Trophoblast cell (in vitro differentiated cells and primary cell): ENCODE data around the gene NEAT1.

Experiments
- DNase-seq, 2 donors: peaks; one replicate each; pipeline ENCODE4 v3.0.0-alpha.2; 2016
- H2AFZ ChIP-seq: 2 replicates; pipeline ENCODE4 v1.6.1; 2013; ENCODE audit warnings: low read length, moderate library complexity, mild to moderate bottlenecking; ENCODE audit not compliant: insufficient read depth, poor library complexity
- H2AK5ac ChIP-seq: 2 replicates; pipeline ENCODE4 v1.6.1; 2013; ENCODE audit warnings: mild to moderate bottlenecking, low read length
- H2BK120ac ChIP-seq: 2 replicates; pipeline ENCODE4 v1.6.1; 2013; ENCODE audit warnings: low read length, mild to moderate bottlenecking, moderate library complexity; ENCODE audit not compliant: insufficient read depth, poor library complexity
- H2BK12ac ChIP-seq: 2 replicates; pipeline ENCODE4 v1.6.1; 2013; ENCODE audit warnings: mild to moderate bottlenecking, low read length, moderate library complexity
- H2BK5ac ChIP-seq: 2 replicates; pipeline ENCODE4 v1.6.1; 2013; ENCODE audit warnings: low read length, low read depth, moderate library complexity, mild to moderate bottlenecking; ENCODE audit not compliant: poor library complexity
- H3K14ac ChIP-seq: 2 replicates; pipeline ENCODE4 v1.6.1; 2013; ENCODE audit warnings: mild to moderate bottlenecking, low read length
- H3K18ac ChIP-seq: 2 replicates; pipeline ENCODE4 v1.6.1; 2013; ENCODE audit warnings: mild to moderate bottlenecking, low read length
- H3K23ac ChIP-seq: 2 replicates; pipeline ENCODE4 v1.6.1; 2013; ENCODE audit warnings: low read length
- H3K27ac ChIP-seq: 2 replicates; pipeline ENCODE4 v1.5.1; 2013; ENCODE audit warnings: low read depth, mild to moderate bottlenecking, inconsistent platforms, low read length, moderate library complexity
- H3K27me3 ChIP-seq: 2 replicates; pipeline ENCODE4 v1.6.1; 2013; ENCODE audit warnings: inconsistent platforms, mild to moderate bottlenecking, low read length, moderate library complexity; ENCODE audit not compliant: insufficient read depth
- H3K36me3 ChIP-seq, 2 experiments: 1 replicate in 1 of 2; 2 replicates in 1 of 2; pipeline ENCODE4 v1.6.1; 2013; ENCODE audit warnings: low read length in 2 of 2, mild to moderate bottlenecking in 2 of 2, moderate library complexity in 1 of 2; ENCODE audit not compliant: insufficient read depth in 2 of 2, control insufficient read depth in 1 of 2
- H3K4ac ChIP-seq: 2 replicates; pipeline ENCODE4 v1.6.1; 2013; ENCODE audit warnings: low read depth, mild to moderate bottlenecking, low read length, moderate library complexity
- H3K4me1 ChIP-seq, 2 experiments: 1 replicate in 1 of 2; 2 replicates in 1 of 2; pipeline ENCODE4 v1.6.1; 2013; ENCODE audit warnings: low read length in 2 of 2, mild to moderate bottlenecking in 2 of 2, moderate library complexity in 1 of 2; ENCODE audit not compliant: insufficient read depth in 2 of 2, control insufficient read depth in 1 of 2
- H3K4me2 ChIP-seq: 2 replicates; pipeline ENCODE4 v1.6.1; 2013; ENCODE audit warnings: inconsistent platforms, mild to moderate bottlenecking, low read length, moderate library complexity
- H3K4me3 ChIP-seq: 2 replicates; pipeline ENCODE4 v1.5.1; 2013; ENCODE audit warnings: mild to moderate bottlenecking, low read depth, low read length, inconsistent platforms
- H3K79me1 ChIP-seq: one replicate; pipeline ENCODE4 v1.6.1; 2013; ENCODE audit warnings: low read length
- H3K79me2 ChIP-seq: 2 replicates; pipeline ENCODE4 v1.6.1; 2013; ENCODE audit warnings: low read length, mild to moderate bottlenecking; ENCODE audit not compliant: control insufficient read depth, insufficient read depth, poor library complexity
- H3K9ac ChIP-seq: 2 replicates; pipeline ENCODE4 v1.6.1; 2013; ENCODE audit warnings: mild to moderate bottlenecking, low read length
- H3K9me3 ChIP-seq: 2 replicates; pipeline ENCODE4 v1.6.1; 2013; ENCODE audit warnings: low read depth, mild to moderate bottlenecking, control low read depth, inconsistent platforms, low read length; ENCODE audit not compliant: insufficient read depth
- H4K12ac ChIP-seq: 2 replicates; pipeline ENCODE4 v1.6.1; 2013; ENCODE audit warnings: low read depth, mild to moderate bottlenecking, low read length, moderate library complexity
- H4K8ac ChIP-seq: 2 replicates; pipeline ENCODE4 v1.6.1; 2013; ENCODE audit warnings: low read depth, mild to moderate bottlenecking, low read length, moderate library complexity
- H4K91ac ChIP-seq: one replicate; pipeline ENCODE4 v1.6.1; 2013; ENCODE audit warnings: low read depth, mild to moderate bottlenecking, low read length, moderate library complexity
- WGBS: extraction: QIAGEN DNeasy Blood & Tissue Kit; methylation state at CpG from one replicate; pipeline ENCODE4 v1.1.7; 2013; ENCODE audit warnings: missing lambda C conversion rate; ENCODE audit not compliant: insufficient read length, insufficient coverage; ENCODE audit errors: extremely low coverage; 5-methylcytosine and 5-hydroxymethylcytosine counted together

The NEAT1 gene

DNA sequence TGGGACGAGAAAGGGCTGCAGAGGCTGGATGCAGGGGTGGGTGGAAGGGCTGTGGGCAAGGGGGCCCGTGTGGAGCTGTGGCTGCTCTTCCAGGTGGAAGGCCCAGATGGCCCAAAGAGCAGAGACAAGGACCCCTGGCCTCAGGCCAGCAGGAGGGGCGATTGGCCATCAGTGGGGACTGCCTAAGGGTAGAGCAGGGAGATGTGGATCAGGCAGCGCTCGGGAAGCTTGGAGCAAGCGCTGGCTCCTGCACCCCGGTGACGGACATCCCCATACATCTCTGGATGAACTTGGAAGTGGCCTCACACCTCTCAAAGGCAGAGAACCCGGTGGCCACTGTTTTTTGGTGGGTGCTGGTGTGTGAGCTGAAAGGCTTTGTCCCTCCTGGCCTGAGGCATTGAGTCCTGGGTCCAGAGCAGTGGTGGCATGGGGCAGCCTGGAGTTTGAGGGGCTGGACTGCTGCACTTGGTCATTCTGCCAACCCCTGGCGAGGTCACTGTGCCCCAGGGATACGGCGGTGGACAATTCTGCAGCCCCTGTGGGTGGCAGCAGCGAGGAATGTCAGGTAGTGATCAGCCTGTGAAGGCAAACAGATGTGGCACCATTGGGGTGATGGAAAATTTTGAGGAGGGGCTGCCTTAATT lies 30.3 kb upstream of the NEAT1 start:
- no peak for DNase-seq
- no peak overlapping the region for H3K27ac ChIP-seq
- H4K8ac ChIP-seq = no peak overlapping the region
- no peak overlapping the region for H2AFZ ChIP-seq
- no peak overlapping the region for H3K4ac ChIP-seq
- H3K14ac ChIP-seq = no peak overlapping the region
- H3K79me2 ChIP-seq = peaks cover 2% of the 10 kb centered on the region
- H3K36me3 ChIP-seq = peaks cover 58 to 60% of the 10 kb centered on the region in 2 experiments
- no peak overlapping the region for H2BK12ac ChIP-seq
- H3K23ac ChIP-seq = no peak overlapping the region
- peaks cover 29 to 35% of the 10 kb centered on the region in 2 experiments for H3K4me1 ChIP-seq
- no peak overlapping the region for H2AK5ac ChIP-seq
- no CpG with 5 or more reads among the region's 13 CpGs for WGBS
- no peak overlapping the region for H3K9ac ChIP-seq
- H3K9me3 ChIP-seq = no peaks in the 10 kb centered on the region
- no peak overlapping the region for H2BK5ac ChIP-seq
- H3K4me3 ChIP-seq = no peak overlapping the region
- no peak overlapping the region for H3K18ac ChIP-seq
- H3K79me1 ChIP-seq = peaks cover 5% of the 10 kb centered on the region
- no peak overlapping the region for H2BK120ac ChIP-seq
- no peak overlapping the region for H4K91ac ChIP-seq
- no peak overlapping the region for H3K4me2 ChIP-seq
- H4K12ac ChIP-seq = no peak overlapping the region
- H3K27me3 ChIP-seq = no peaks in the 10 kb centered on the region

GRCh38 chr11:65392899-65393298 lies 29.7 kb upstream of the NEAT1 start:
- WGBS = no CpG with 5 or more reads among the region's 5 CpGs
- no peaks in the 10 kb centered on the region for H3K27me3 ChIP-seq

GRCh38 chr11:65393513-65394079 lies 29.0 kb upstream of the NEAT1 start:
- no peak overlapping the region for H3K23ac ChIP-seq
- H3K79me1 ChIP-seq = peaks cover 5% of the 10 kb centered on the region
- H2AFZ ChIP-seq = no peak overlapping the region
- H3K9ac ChIP-seq = no peak overlapping the region
- no peak overlapping the region for H3K14ac ChIP-seq
- no peak overlapping the region for H4K8ac ChIP-seq
- H4K91ac ChIP-seq = no peak overlapping the region
- no peaks in the 10 kb centered on the region for H3K27me3 ChIP-seq
- peaks cover 23 to 28% of the 10 kb centered on the region in 2 experiments for H3K4me1 ChIP-seq
- H2BK120ac ChIP-seq = no peak overlapping the region
- H3K9me3 ChIP-seq = no peaks in the 10 kb centered on the region
- no peak overlapping the region for H3K4me3 ChIP-seq
- no peak overlapping the region for H2BK5ac ChIP-seq
- no peak overlapping the region for H4K12ac ChIP-seq
- no peak overlapping the region for H3K18ac ChIP-seq
- H3K36me3 ChIP-seq = peaks cover 67 to 70% of the 10 kb centered on the region in 2 experiments
- H3K27ac ChIP-seq = no peak overlapping the region
- DNase-seq = no peak
- peaks cover 2% of the 10 kb centered on the region for H3K79me2 ChIP-seq
- H2AK5ac ChIP-seq = no peak overlapping the region
- no peak overlapping the region for H2BK12ac ChIP-seq
- no CpG with 5 or more reads among the region's 17 CpGs for WGBS
- H3K4me2 ChIP-seq = no peak overlapping the region
- H3K4ac ChIP-seq = no peak overlapping the region

More at GRCh38 chr11:65392899-65393298, 29.7 kb upstream of the NEAT1 start:
- Histone ChIP-seq H3K14ac (no peak overlapping the region), H3K4ac (no peak overlapping the region), H3K18ac (no peak overlapping the region), H2BK5ac (no peak overlapping the region), H3K79me2 (peaks cover 2% of the 10 kb centered on the region), H2AFZ (no peak overlapping the region), H4K12ac (no peak overlapping the region), H3K9ac (no peak overlapping the region), H2BK12ac (no peak overlapping the region), H3K27ac (no peak overlapping the region), H4K91ac (no peak overlapping the region), H3K4me1 (peaks cover 29 to 33% of the 10 kb centered on the region in 2 experiments), H3K23ac (no peak overlapping the region), H3K79me1 (peaks cover 5% of the 10 kb centered on the region), H3K4me2 (no peak overlapping the region), H3K9me3 (no peaks in the 10 kb centered on the region), H4K8ac (no peak overlapping the region), H2AK5ac (no peak overlapping the region), H3K36me3 (peaks cover 64% of the 10 kb centered on the region in 2 experiments), H2BK120ac (no peak overlapping the region), H3K4me3 (no peak overlapping the region)
- no peak for DNase-seq

DNA sequence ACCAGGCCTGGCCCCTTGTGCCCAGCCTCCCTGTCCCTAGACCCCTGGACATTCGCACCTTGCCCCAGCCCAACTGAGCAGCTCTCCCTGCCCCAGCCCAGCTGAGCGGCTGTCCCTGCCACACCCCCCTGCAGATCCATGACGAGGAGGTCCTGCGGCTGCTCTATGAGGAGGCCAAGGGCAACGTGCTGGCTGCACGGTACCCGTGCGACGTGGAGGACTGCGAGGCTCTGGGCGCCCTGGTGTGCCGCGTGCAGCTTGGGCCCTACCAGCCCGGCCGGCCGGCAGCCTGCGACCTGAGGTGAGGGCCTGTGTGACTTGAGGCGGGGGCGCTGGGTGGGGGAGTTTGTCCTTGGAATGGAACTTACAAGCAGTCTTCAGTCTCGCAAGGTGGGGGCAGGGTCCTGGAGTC lies 28.5 kb upstream of the NEAT1 start:
- Histone ChIP-seq H3K4me1 (peaks cover 18 to 23% of the 10 kb centered on the region in 2 experiments), H3K36me3 (peaks cover 70% of the 10 kb centered on the region in 2 experiments), H4K91ac (no peak overlapping the region), H3K18ac (no peak overlapping the region), H4K12ac (no peak overlapping the region), H3K4ac (no peak overlapping the region), H2BK5ac (no peak overlapping the region), H3K9me3 (no peaks in the 10 kb centered on the region), H3K4me3 (no peak overlapping the region), H2BK120ac (no peak overlapping the region), H3K79me1 (peaks cover 5% of the 10 kb centered on the region), H2BK12ac (no peak overlapping the region), H3K27ac (no peak overlapping the region), H3K27me3 (no peaks in the 10 kb centered on the region), H3K14ac (no peak overlapping the region), H3K23ac (no peak overlapping the region), H2AFZ (no peak overlapping the region), H4K8ac (no peak overlapping the region), H3K4me2 (no peak overlapping the region), H3K9ac (no peak overlapping the region), H3K79me2 (peaks cover 2% of the 10 kb centered on the region), H2AK5ac (no peak overlapping the region)
- DNase-seq = no peak
- WGBS = no CpG with 5 or more reads among the region's 20 CpGs
